GM19468 (cell line): ENCODE data around the gene SLC8B1.

Experiments used
- ATAC-seq: cut with Tn5 transposase; IDR thresholded peaks from one replicate; pipeline ENCODE4 v1.9.1; 2021; ENCODE audit warnings: mild to moderate bottlenecking, moderate library complexity, moderate number of reproducible peaks; ENCODE audit not compliant: unreplicated experiment; ENCODE audit errors: extremely low read depth

SLC8B1 gene

GRCh38 chr12:113334786-113335539 is at the start of gene SLC8B1:
SLC8B1 (minus strand) TSS chr12:113335109; CDS start chr12:113332878, 2,231 bp downstream.
- ATAC-seq: peak; percentile 70

- ATAC-seq: no peak
Measured at GRCh38 chr12:113382206-113382605, 47.3 kb upstream of the SLC8B1 start.

- no peak for ATAC-seq
Measured at GRCh38 chr12:113381220-113381619, 46.3 kb upstream of the SLC8B1 start.

GRCh38 chr12:113378291-113378690 is 43.4 kb upstream of the SLC8B1 start:
- no peak for ATAC-seq

GRCh38 chr12:113374823-113375428 is 40.0 kb upstream of the SLC8B1 start:
- no peak for ATAC-seq

GRCh38 chr12:113373969-113374368 is 39.1 kb upstream of the SLC8B1 start:
- ATAC-seq: no peak

- ATAC-seq: no peak
Measured at GRCh38 chr12:113373440-113373839, 38.5 kb upstream of the SLC8B1 start.

- no peak for ATAC-seq
Measured at GRCh38 chr12:113372371-113372770, 37.5 kb upstream of the SLC8B1 start.

GRCh38 chr12:113371808-113372207 is 36.9 kb upstream of the SLC8B1 start:
- no peak for ATAC-seq

GRCh38 chr12:113370923-113371682 is 36.2 kb upstream of the SLC8B1 start:
- no peak for ATAC-seq

- no peak for ATAC-seq
Measured at GRCh38 chr12:113369391-113369985, 34.6 kb upstream of the SLC8B1 start.

- no peak for ATAC-seq
Measured at GRCh38 chr12:113368331-113368730, 33.4 kb upstream of the SLC8B1 start.

- no peak for ATAC-seq
Measured at GRCh38 chr12:113366827-113367226, 31.9 kb upstream of the SLC8B1 start.

GRCh38 chr12:113365639-113366395 is 30.9 kb upstream of the SLC8B1 start:
- ATAC-seq: no peak

- ATAC-seq: no peak
Measured at GRCh38 chr12:113364698-113365097, 29.8 kb upstream of the SLC8B1 start.

GRCh38 chr12:113361574-113362370 is 26.9 kb upstream of the SLC8B1 start:
- ATAC-seq: no peak

GRCh38 chr12:113359939-113360748 is 25.2 kb upstream of the SLC8B1 start:
- ATAC-seq: no peak

- no peak for ATAC-seq
Measured at GRCh38 chr12:113359133-113359938, 24.4 kb upstream of the SLC8B1 start.
